Right atrium auricular region (tissue), 2 donors: Measurements from ENCODE around the gene PLEKHM1. TPM values are rescaled to one million over a fixed set of nuclear protein-coding genes. Genes with fewer than 3 reads are reported as not detected.

Source experiments
- DNase-seq: peaks from one replicate; pipeline ENCODE4 v3.0.0-alpha.2; 2019; ENCODE audit warnings: low spot score
- H3K27ac ChIP-seq, 2 donors: fragments of 200-600 bp; sonication (generic); 1 replicate in 1 of 2; 2 replicates in 1 of 2; pipeline ENCODE4 v1.5.1; 2016 to 2019
- H3K27me3 ChIP-seq, 2 donors: fragments of 200-600 bp; sonication (generic); one replicate each; pipeline versions ENCODE4 v1.5.1 to v1.6.0; 2017 to 2019
- H3K36me3 ChIP-seq: fragments of 200-600 bp; sonication (generic); one replicate; pipeline ENCODE4 v1.5.1; 2016
- H3K4me1 ChIP-seq, 2 donors: fragments of 200-600 bp; sonication (generic); one replicate each; pipeline versions ENCODE4 v1.5.1 to v1.6.0; 2017 to 2019
- H3K4me3 ChIP-seq, 2 donors: fragments of 200-600 bp; sonication (generic); 1 replicate in 1 of 2; 2 replicates in 1 of 2; pipeline ENCODE4 v1.5.1; 2017 to 2019; ENCODE audit warnings: mild to moderate bottlenecking in 1 of 2, moderate library complexity in 1 of 2
- H3K9me3 ChIP-seq, 2 donors: fragments of 200-600 bp; sonication (generic); one replicate each; pipeline ENCODE4 v1.5.1; 2019
- CTCF ChIP-seq, 2 donors: fragments of 200-600 bp; sonication (generic); IDR thresholded peaks; one replicate each; pipeline ENCODE4 v1.5.1; 2019; ENCODE audit warnings: antibody characterized with exemption in 2 of 2
- total RNA-seq, 2 donors: library from RNA; depleted of rRNA; stranded (reverse); fragments of >200 nt; gene quantifications; one replicate each; pipeline ENCODE4 v1.1.0, GENCODE V29; 2016

PLEKHM1 gene
- total RNA-seq, 2 donors from 2014 or later, result 26.9 to 46.1 TPM

- Histone ChIP-seq H3K36me3 (peaks cover 28% of the 10 kb centered on the region), H3K27ac (no peak overlapping the region), H3K27me3 (no peaks in the 10 kb centered on the region), H3K9me3 (no peaks in the 10 kb centered on the region), H3K4me1 (peaks cover 0 to 18% of the 10 kb centered on the region in 2 donors), H3K4me3 (no peak overlapping the region)
- DNase-seq, result no peak
- TF ChIP-seq CTCF (IDR thresholded peaks at IDR 0.05), result no peak
These were observed 53.7 kb downstream of the PLEKHM1 start for GRCh38 chr17:45436625-45437464.

GRCh38 chr17:45436161-45436560 lies 54.4 kb downstream of the PLEKHM1 start:
- H3K27me3 ChIP-seq, result no peaks in the 10 kb centered on the region
- H3K27ac ChIP-seq, result no peak overlapping the region
- H3K4me1 ChIP-seq, result peaks cover 0 to 25% of the 10 kb centered on the region in 2 donors
- H3K4me3 ChIP-seq, result no peak overlapping the region
- DNase-seq, result no peak
- no peaks in the 10 kb centered on the region for H3K9me3 ChIP-seq
- TF ChIP-seq CTCF (IDR thresholded peaks at IDR 0.05), result no peak
- H3K36me3 ChIP-seq, result peaks cover 28% of the 10 kb centered on the region

- Histone ChIP-seq H3K27me3 (peaks cover 3 to 5% of the 10 kb centered on the region in 2 donors), H3K4me1 (peaks cover 0 to 32% of the 10 kb centered on the region in 2 donors), H3K27ac (no peak overlapping the region), H3K9me3 (no peaks in the 10 kb centered on the region), H3K4me3 (no peak overlapping the region), H3K36me3 (peaks cover 28% of the 10 kb centered on the region)
- DNase-seq, result no peak
- no peak for TF ChIP-seq CTCF (IDR thresholded peaks at IDR 0.05)
These were observed 55.0 kb downstream of the PLEKHM1 start for GRCh38 chr17:45435481-45435880.

GRCh38 chr17:45433159-45433535 lies 57.4 kb downstream of the PLEKHM1 start:
- Histone ChIP-seq H3K27ac (peak overlapping the region; percentile 63 to 65), H3K36me3 (peaks cover 16% of the 10 kb centered on the region), H3K4me1 (peaks cover 0 to 53% of the 10 kb centered on the region in 2 donors), H3K4me3 (peak overlapping the region in 1 of 2 donors; percentile 61), H3K27me3 (peaks cover 9 to 11% of the 10 kb centered on the region in 2 donors), H3K9me3 (no peaks in the 10 kb centered on the region)
- TF ChIP-seq CTCF (IDR thresholded peaks at IDR 0.05), result no peak
- DNase-seq, result no peak

GRCh38 chr17:45432405-45433158 lies 57.9 kb downstream of the PLEKHM1 start, which contains the start of gene ARHGAP27:
ARHGAP27 (minus strand) TSS chr17:45432870; CDS start chr17:45430279, 2,591 bp downstream.
- H3K4me1 ChIP-seq, result peaks cover 0 to 57% of the 10 kb centered on the region in 2 donors

More at GRCh38 chr17:45432405-45433158, 57.9 kb downstream of the PLEKHM1 start, which contains the start of gene ARHGAP27:
- no peak for TF ChIP-seq CTCF (IDR thresholded peaks at IDR 0.05)
- Histone ChIP-seq H3K27me3 (peaks cover 9 to 11% of the 10 kb centered on the region in 2 donors), H3K36me3 (peaks cover 11% of the 10 kb centered on the region), H3K9me3 (no peaks in the 10 kb centered on the region), H3K27ac (peak within 1 kb of the TSS; percentile 63 to 65), H3K4me3 (peak within 1 kb of the TSS; percentile 44 to 61)
- DNase-seq, result peak; percentile 76
